T-helper 1 cell treated with Interleukin-12 subunit alpha and Interleukin-12 subunit beta and Interleukin-4 antibody, amounts not matched to agents 30 μg/mL and 1 μg/mL, for 36 hours (primary cell): ENCODE measurements around the gene METAP1D.

Source experiments
- H3K27ac Mint-ChIP-seq: one replicate; pipeline ENCODE4 v1.8.0; 2021; ENCODE audit warnings: mild to moderate bottlenecking, mixed read lengths
- H3K27me3 Mint-ChIP-seq: one replicate; pipeline ENCODE4 v1.8.0; 2021; ENCODE audit warnings: low read depth, mixed read lengths
- H3K36me3 Mint-ChIP-seq: one replicate; pipeline ENCODE4 v1.8.0; 2021; ENCODE audit warnings: low read depth, mixed read lengths
- H3K4me1 Mint-ChIP-seq: one replicate; pipeline ENCODE4 v1.8.0; 2021; ENCODE audit warnings: low read depth, mixed read lengths
- H3K4me3 Mint-ChIP-seq: one replicate; pipeline ENCODE4 v1.8.0; 2021; ENCODE audit warnings: mild to moderate bottlenecking, moderate library complexity, mixed read lengths
- H3K9me3 Mint-ChIP-seq: one replicate; pipeline ENCODE4 v1.8.0; 2021; ENCODE audit warnings: mixed read lengths

The METAP1D gene

DNA sequence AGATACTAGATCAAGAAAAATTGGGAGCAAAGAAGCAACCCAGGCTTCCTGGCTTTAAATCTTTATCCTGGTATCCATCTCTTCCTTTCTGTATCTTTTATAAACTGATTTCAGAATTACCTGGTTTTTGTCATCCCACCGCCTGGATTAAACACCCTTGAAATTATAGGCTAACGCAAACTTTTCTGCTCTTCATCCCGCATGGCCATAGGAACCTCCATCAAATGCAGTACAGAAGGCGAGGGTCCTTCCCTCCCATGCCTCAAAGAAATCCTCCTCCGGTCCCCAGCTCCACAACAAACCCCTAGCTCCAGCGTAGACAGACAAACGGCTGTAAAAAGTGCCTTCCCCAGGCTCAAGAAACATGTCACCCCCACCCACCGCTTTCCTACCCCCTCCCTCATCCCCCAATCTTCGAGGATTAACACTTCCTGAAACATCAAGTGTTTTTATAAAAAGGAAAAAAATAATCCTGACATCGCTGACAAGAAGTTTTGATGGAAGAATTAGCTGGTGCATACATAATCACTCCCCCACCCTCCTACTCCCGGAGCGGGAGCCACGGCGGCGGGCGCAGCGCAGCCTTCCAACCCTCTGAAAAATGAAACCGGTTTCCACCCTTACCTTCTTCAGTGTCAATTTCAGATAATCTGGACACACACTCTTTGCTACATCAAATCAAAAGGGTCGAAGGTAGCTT is 93.1 kb downstream of the METAP1D start:
- peak overlapping the region; percentile 49 for H3K4me3 Mint-ChIP-seq
- peaks cover 38% of the 10 kb centered on the region for H3K4me1 Mint-ChIP-seq
- H3K27me3 Mint-ChIP-seq: peaks cover 90% of the 10 kb centered on the region
- peaks cover 8% of the 10 kb centered on the region for H3K36me3 Mint-ChIP-seq
- H3K9me3 Mint-ChIP-seq: no peaks in the 10 kb centered on the region
- peak overlapping the region; percentile 69 for H3K27ac Mint-ChIP-seq

DNA sequence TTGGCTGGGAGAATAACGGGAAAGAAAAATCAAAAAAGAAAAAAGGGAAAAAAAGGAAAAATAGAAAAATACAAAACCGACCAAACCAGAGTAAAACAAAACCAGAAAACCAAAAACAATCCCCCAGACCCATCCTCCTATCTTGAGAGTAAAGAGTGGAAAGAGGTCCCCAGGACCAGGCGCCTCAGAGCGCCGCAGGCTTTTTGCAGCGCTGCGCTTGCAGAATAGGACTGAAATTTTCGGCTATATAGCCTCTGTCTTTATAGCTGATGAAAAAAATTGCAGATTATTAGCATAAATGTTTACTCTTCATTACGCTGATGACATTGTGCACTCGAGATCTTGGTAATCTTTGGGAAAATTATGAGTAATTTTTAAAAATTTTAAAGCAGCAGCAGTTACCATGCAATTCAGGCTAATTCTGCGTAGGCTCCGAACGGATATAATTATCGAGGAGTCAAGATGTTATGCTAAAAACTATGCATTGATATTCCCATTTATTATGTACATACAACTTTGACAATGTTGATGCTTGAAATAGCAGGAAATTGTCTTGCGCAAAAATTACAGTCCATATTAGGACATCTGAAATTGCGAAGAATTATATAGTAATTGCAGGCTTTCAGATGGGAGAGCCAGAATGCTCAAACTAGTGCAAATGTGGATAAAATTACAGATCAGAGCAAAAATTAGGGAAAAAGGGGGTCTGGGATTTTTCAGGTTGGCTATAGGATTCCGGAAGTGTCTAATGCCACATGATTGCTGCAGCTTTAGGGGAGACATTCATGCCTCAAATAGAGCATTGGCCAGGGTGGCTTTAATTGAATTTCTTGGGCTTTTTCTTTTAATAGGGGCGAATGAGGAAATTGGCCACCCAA is 93.9 kb downstream of the METAP1D start:
- H3K27ac Mint-ChIP-seq: peak overlapping the region; percentile 71

DNA sequence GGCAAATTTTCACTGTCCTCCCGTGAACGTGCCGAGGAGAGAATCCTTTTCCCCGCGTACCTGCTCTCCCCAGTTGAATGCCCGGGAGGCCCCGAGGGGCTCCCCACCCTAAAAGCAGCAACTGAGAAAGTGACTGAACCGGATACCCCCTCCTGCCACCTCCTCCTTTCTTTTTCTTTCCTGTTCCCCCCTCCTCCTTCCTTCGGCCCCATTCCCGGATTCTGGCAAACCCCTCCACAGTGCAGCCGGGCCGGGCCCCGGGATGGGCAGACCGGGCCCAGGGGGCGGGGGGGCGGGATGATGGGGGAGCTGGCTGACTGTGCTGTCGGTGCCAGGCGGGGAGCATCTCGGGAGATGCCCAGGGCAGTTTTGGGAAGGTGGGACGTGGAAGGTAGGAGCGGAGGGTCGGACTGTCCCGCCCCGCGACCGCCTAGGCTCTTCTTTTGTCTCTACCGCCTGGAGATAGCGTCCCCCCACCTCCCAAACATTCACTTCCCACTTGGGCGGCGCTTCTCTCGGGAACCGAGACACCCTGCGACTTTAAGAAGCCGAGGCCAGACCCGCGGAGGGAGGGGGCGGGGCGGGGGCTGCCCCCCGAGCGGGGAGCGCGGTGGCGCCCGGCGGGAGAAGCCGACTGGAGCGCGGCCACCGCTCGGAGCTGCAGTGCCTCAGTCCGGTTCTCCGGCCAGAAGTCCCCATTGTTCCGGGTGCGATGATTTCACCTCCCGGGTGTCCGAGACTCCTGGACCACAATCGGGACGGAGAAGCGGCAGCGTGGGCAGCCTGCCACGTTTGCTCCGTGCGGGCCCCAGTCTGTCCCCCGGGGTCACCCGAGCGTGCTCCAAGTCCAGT is 94.8 kb downstream of the METAP1D start:
- Mint-ChIP-seq H3K4me1 (peaks cover 33% of the 10 kb centered on the region), H3K36me3 (peaks cover 7% of the 10 kb centered on the region), H3K27me3 (peaks cover 85% of the 10 kb centered on the region), H3K9me3 (no peaks in the 10 kb centered on the region), H3K27ac (peak overlapping the region; percentile 71), H3K4me3 (peak overlapping the region; percentile 85)

More for the DNA sequence above, 93.9 kb downstream of the METAP1D start:
- H3K27me3 Mint-ChIP-seq: peaks cover 88% of the 10 kb centered on the region
- H3K4me1 Mint-ChIP-seq: peaks cover 33% of the 10 kb centered on the region
- peak overlapping the region; percentile 55 for H3K4me3 Mint-ChIP-seq
- H3K36me3 Mint-ChIP-seq: peaks cover 7% of the 10 kb centered on the region
- H3K9me3 Mint-ChIP-seq: no peaks in the 10 kb centered on the region

DNA sequence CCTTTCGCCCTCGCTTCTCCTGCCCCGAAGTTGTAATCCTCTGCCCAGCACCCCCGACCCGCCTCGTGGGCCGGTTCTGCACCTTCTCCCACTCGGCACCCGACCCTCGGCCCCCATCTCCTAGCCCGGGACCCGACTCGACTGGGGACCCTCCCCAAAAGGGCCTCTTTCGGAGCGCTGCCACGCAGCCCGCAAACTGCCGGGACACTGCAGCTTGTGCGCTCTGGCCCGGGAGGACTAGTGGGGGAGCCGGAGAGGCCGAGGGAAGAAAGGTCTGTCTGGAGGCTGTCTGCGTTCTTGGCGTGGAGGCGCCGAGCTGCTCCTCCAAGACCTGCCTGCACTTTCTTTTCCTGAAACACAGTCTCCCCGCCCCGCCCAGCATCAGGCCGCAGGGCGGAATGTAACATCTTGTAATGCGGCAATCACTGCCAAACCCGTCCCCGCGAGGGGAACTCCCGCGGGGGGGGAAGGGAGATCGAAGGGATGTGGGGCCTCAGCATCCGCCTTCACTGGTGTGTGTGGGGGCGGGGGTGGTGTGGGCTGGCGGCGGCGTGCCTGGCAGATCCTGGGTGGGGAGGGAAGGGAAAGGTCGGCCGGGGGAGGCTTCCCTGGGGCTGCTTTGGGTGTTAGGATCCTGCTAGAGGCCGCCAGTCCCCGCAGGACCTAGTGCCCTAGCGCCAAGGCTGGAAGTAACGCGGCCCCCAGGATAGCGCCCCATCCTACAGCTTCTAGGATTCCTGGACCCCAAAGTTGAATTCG is 95.6 kb downstream of the METAP1D start:
- Mint-ChIP-seq H3K36me3 (peaks cover 7% of the 10 kb centered on the region), H3K27ac (peak overlapping the region; percentile 83), H3K9me3 (no peaks in the 10 kb centered on the region), H3K4me1 (peaks cover 32% of the 10 kb centered on the region), H3K27me3 (peaks cover 82% of the 10 kb centered on the region), H3K4me3 (peak overlapping the region; percentile 85)

DNA sequence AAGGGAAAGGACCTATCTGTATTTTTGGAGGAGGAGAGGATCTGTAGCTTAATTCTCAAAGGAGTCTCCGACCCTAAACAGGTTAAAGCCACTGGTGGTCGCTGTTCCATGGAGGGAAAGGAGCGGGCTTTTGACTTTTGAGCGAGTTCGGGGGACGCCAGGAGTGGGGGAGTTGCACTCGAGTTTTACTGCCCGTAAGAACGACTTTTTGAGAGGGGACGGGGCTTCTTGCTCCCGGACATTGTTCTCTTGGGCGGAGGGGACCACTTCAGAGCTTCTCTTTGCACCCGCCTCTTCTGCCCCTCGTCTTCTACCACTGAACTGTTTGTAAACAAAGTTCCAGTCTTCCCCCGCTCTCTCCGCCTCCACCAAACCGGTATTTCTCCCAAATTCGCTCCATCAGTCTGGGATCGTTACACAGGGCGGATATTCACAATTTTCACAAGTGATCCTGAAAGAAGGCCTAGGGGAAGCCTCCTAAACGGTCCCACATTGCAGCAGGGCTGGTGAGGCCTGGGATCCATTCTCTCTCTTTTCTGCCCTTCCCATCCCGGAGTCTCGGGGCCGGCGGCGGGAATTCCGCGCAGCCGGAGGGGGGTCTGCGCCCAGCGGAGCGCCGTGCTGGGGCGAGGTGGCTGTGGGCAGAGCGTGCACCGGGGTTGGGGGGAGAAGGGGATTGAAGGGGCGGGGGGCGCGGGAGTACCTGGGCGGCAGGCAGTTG is 96.3 kb downstream of the METAP1D start:
- Mint-ChIP-seq H3K27me3 (peaks cover 80% of the 10 kb centered on the region), H3K4me3 (peak overlapping the region; percentile 85), H3K4me1 (peaks cover 34% of the 10 kb centered on the region), H3K27ac (peak overlapping the region; percentile 72), H3K9me3 (no peaks in the 10 kb centered on the region), H3K36me3 (peaks cover 7% of the 10 kb centered on the region)

DNA sequence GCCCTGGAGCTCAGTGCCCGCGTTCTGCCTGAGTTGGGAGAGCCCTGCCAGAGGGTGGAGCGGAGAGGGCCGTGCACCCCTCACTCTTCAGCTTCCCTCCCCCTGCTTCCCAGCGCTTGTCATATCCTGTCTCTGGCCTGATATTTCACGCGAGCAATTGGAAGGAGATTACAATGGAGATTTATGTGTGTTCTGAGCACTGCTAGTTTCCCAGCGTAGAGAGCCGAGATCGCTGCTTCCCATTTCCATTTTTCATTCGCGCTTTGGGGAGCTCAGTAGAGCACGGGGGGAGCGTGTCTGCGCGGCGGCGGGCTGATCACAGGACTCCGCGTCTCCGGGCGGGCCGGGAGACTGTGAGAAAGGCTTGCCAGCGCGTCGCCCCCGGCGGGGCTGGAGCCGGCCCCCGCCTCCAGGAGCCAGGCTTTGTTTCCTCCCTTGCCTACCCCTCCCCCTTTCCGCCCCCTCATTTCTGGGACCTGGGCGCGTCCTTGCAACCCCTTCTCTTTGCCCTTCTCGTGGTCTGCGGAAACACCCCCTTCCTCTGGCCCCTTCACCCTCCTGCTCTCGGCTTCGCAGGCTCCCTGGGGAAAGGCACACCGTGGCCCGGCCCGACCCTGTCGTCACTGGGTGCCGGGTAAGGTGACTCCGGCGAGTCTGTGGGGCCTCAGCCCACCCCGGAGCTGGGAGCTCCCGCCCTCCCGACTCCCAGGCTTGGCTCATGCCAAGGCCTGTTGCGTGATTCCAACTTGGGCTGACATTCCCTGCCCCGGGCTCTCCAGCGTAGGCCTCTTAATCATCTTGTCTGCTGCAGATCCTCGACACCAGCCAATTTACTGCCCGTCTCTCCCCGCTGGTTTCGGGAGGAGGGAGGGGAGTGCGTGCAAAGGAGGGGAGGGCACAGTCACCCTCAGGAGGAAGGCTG is 97.1 kb downstream of the METAP1D start:
- Mint-ChIP-seq H3K27ac (no peak overlapping the region), H3K27me3 (peaks cover 83% of the 10 kb centered on the region), H3K36me3 (peaks cover 8% of the 10 kb centered on the region), H3K4me3 (peak overlapping the region; percentile 25), H3K4me1 (peaks cover 39% of the 10 kb centered on the region), H3K9me3 (no peaks in the 10 kb centered on the region)

DNA sequence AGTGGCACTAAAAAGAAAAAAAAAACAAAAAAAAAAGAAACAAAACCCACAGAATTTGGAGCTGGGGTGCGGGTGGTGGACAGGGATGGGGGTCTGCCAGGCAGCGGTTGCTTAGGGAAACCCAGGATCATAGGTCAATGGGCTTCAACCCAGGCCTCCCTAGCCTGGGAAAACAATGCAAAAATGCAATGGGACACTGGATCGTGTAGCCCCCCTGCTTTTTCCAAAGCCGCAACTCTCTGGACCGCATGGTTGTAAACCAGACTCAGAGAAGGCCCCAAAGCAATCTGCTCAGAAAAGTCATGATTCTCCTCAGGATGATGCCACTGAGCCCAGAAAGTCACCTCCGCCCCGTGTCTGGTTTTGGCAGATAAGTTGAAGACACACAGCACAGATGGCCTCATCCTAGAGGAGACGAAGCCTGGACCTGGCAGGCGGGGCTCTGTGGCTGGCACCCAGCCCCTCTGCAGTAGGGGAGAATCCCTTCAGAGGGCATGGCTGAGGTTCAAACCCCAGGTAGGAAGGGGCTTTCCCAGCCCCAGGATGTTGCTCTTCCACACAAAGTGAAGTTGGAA is 97.9 kb downstream of the METAP1D start:
- peaks cover 43% of the 10 kb centered on the region for H3K4me1 Mint-ChIP-seq
- no peaks in the 10 kb centered on the region for H3K9me3 Mint-ChIP-seq
- peak overlapping the region; percentile 7 for H3K27ac Mint-ChIP-seq
- no peak overlapping the region for H3K4me3 Mint-ChIP-seq
- peaks cover 10% of the 10 kb centered on the region for H3K36me3 Mint-ChIP-seq
- H3K27me3 Mint-ChIP-seq: peaks cover 82% of the 10 kb centered on the region

DNA sequence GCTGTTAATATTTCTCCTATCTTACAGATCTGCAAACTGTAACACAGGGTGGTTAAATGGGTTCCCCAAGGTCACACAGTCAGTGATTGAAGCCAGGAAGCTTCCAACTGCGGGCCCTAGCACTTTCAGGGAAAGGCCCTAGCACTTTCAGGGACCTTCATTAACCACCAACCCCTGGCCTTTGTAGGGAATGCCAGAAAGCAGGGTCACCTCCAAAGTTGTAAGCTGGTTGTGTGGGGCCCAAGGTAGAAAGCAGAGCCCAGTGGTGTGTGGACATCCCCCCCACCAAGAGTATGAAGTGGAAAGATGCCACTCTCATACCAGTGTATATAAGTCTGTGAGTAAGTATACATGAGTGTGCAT is 98.5 kb downstream of the METAP1D start:
- Mint-ChIP-seq H3K36me3 (peaks cover 8% of the 10 kb centered on the region), H3K9me3 (no peaks in the 10 kb centered on the region), H3K4me3 (peak overlapping the region; percentile 15), H3K27ac (peak overlapping the region; percentile 65), H3K27me3 (peaks cover 81% of the 10 kb centered on the region), H3K4me1 (peaks cover 39% of the 10 kb centered on the region)

DNA sequence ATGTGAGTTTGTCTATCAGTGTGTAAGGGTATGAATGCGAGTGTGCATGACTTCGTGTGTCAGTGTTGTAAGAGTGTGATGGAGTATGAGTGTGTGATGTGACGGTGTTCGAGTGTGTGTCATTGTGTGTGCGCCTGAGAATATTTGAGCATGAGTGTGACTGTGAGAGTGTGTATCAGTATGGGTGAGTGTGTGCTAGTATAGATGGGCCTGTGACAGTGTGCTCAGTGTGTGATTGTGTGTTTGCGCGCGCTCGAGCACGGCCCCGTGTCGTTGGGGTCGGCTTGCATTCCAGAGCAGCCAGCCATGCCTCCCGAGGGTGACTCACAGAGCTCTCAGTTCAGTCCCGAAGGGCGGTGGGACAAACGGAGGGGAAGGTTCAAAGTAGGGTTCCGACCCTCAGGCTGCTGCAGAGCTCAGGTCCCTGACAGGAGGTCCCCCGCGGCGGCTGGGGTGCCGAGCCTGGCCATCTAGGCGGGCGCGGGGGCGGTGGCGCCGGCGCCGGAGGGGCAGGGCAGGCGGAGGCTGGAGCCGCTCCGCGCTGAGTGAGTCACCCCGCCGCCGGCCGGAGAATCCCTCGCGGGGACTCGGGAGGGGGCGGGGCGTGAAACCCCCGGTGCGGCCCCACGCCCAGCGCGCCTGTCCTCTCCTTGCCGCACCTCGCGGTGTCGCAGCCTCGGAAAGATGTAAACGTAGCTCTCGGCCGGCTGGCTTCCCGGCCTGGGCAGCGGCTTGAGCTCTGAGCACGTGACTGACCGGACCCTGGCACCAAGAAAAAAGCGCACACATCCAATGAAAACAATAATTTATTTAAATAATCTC is 99.1 kb downstream of the METAP1D start:
- peak overlapping the region; percentile 15 for H3K4me3 Mint-ChIP-seq
- peak overlapping the region; percentile 65 for H3K27ac Mint-ChIP-seq
- H3K4me1 Mint-ChIP-seq: peaks cover 35% of the 10 kb centered on the region
- peaks cover 7% of the 10 kb centered on the region for H3K36me3 Mint-ChIP-seq
- H3K9me3 Mint-ChIP-seq: no peaks in the 10 kb centered on the region
- H3K27me3 Mint-ChIP-seq: peaks cover 81% of the 10 kb centered on the region

DNA sequence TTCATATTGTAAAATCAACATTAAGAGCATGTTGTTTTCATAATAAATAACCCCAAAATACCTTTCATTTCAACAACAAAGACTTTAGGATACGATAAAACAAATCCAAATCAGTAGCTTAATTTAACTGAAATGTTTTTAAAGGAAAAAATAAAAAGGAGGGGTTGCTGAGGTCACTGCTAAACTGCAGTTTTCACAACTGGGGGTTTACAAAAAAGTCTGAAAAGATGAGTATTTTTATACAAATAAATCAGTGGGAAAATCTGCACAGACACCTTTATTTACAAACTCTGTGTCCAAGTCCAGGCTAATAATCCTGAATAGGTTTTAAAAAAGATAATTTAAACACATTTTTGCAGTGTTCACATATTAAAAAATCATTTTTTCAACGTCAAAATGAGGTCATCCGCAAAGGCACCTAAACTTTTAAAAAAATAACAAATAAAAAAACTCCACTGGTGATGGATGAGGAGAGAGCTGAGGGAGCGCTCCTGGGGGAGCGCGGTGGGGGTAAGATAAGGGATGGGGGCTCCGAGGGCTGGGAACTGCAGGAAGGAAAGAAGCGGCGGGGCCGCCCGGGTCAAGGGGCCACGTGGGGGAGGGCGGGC is 99.8 kb downstream of the METAP1D start:
- H3K4me1 Mint-ChIP-seq: peaks cover 38% of the 10 kb centered on the region
- peaks cover 7% of the 10 kb centered on the region for H3K36me3 Mint-ChIP-seq
- H3K27me3 Mint-ChIP-seq: peaks cover 84% of the 10 kb centered on the region
- H3K4me3 Mint-ChIP-seq: no peak overlapping the region
- H3K27ac Mint-ChIP-seq: peak overlapping the region; percentile 45
- no peaks in the 10 kb centered on the region for H3K9me3 Mint-ChIP-seq

DNA sequence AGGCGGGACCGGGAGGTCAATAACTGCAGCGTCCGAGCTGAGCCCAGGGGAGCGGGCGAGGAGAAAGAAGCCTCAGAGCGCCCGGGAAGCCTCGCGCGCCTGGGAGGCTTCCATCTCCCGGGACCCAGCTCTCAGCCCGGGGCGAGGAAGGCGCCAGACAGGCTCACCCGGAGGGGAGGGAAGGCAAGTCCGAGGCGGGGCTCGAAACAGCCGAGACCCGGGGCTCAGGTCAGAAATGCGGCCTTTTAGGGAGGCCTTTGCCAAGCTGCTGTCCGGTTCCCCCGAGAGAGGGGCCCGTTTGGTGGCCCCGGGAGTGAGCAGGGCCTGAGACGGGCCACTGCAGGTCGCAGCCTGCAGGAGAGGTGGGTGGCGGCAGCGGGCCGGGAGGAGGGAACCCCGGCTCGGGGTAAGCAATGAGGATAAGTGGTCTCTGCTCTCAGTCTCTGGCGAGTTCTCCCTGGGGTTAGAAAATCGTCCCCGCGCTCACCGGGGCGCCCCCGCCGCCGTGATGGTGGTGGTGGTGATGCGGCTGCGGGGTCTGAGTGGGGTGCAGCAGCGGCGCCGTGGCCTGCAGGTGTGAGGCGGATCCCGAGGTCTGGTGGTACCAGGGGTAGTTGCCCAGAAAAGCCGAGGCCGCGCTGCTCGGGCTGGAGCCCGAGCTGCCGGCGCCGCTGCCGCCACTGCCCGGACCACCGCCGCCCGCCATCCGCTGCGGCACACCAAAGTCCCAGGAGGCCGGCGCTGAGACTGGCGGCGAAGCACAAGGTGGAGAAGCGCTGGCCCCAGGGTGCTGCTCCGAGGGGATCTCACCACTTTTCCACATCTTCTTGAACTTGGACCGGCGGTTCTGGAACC is 100.6 kb downstream of the METAP1D start:
- no peak overlapping the region for H3K4me3 Mint-ChIP-seq
- peaks cover 87% of the 10 kb centered on the region for H3K27me3 Mint-ChIP-seq
- peaks cover 35% of the 10 kb centered on the region for H3K4me1 Mint-ChIP-seq
- H3K36me3 Mint-ChIP-seq: peaks cover 7% of the 10 kb centered on the region
- H3K27ac Mint-ChIP-seq: peak overlapping the region; percentile 70
- H3K9me3 Mint-ChIP-seq: no peaks in the 10 kb centered on the region
